ENCODE results near the gene LRRTM2. TPM values are rescaled to one million over a fixed set of nuclear protein-coding genes. Genes with fewer than 3 reads are reported as not detected.

Gene LRRTM2
- total and polyA plus RNA-seq, 10 of the 15 experiments (the other 5 are each of a cell fraction or from before 2014, with no cell fraction given) = 0.04 to 0.14 (median 0.06) TPM; not detected in 2

GRCh38 chr5:138878437-138879235 lies 3.5 kb upstream of the LRRTM2 start:
- POLR2A ChIA-PET = interaction anchor here (0.7 kb wide), 1 partner anchor 815 kb away, joined by 4 read pairs; no protein-coding TSS in a partner anchor
- intact Hi-C loops (cut with micrococcal nuclease; ENCODE audit: unreplicated experiment) = no loop called here
- CTCF ChIA-PET = interaction anchor here (1.4 kb wide), 1 partner anchor 325 kb away, joined by 4 read pairs; no protein-coding TSS in a partner anchor
- ATAC-seq (no peak), FAIRE-seq (no peak), DNase-seq (ENCODE audit: low read depth, low spot score) (no peak)
- Histone ChIP-seq H3K36me3 (ENCODE audit: control insufficient read depth in 2 of 2, insufficient read depth in 2 of 2, low read length in 1 of 2) (no peaks in the 10 kb centered on the region), H3K27ac (ENCODE audit: control insufficient read depth, insufficient read depth) (no peak overlapping the region), H3K4me3 (no peak overlapping the region), H2AFZ (ENCODE audit: control insufficient read depth, low read depth, low read length) (no peak overlapping the region), H3K9ac (ENCODE audit: control insufficient read depth, insufficient read depth, low read length) (no peak overlapping the region), H3K27me3 (replicated peaks in 1 of 2; ENCODE audit: control insufficient read depth in 2 of 2, insufficient read depth in 2 of 2, low read length in 1 of 2) (no peaks in the 10 kb centered on the region), H4K20me1 (ENCODE audit: control insufficient read depth, insufficient read depth) (no peaks in the 10 kb centered on the region), H3K9me3 (replicated peaks; ENCODE audit: control insufficient read depth, insufficient read depth, low read length) (no peaks in the 10 kb centered on the region), H3K79me2 (ENCODE audit: control insufficient read depth, insufficient read depth, low read length) (no peaks in the 10 kb centered on the region), H3K4me2 (ENCODE audit: control insufficient read depth, insufficient read depth) (no peak overlapping the region), H3K4me1 (ENCODE audit: control insufficient read depth, insufficient read depth, low read length) (no peaks in the 10 kb centered on the region)
- SMC1A ChIA-PET (ENCODE audit: uncharacterized antibody, unreplicated experiment) = interaction anchor here (1.1 to 1.5 kb wide), 3 partner anchors 22 to 80 kb away, joined by 3 to 4 read pairs (median 3); no protein-coding TSS in a partner anchor
- in situ Hi-C loops (cut with MboI) = no loop called here
- RAD21 ChIA-PET (ENCODE audit: unreplicated experiment) = interaction anchor here (0.7 kb wide), 1 partner anchor 464 kb away, joined by 4 read pairs; no protein-coding TSS in a partner anchor
- 94% methylated on average over 6 of the region's 7 CpGs for WGBS (ENCODE audit: insufficient coverage, insufficient replicate concordance, low lambda C conversion rate, missing lambda C conversion rate)
- no TSS peak for BruUV-seq (replicated peaks)
- TF ChIP-seq RAD21 (IDR thresholded peaks at IDR 0.05; ENCODE audit: insufficient read depth, low read depth, low read length) (no peak), FOXM1 (IDR thresholded peaks at IDR 0.05; ENCODE audit: low read depth, low read length) (no peak), ZNF274 (IDR thresholded peaks at IDR 0.05; ENCODE audit: insufficient read depth, insufficient read length) (no peak), SMC3 (IDR thresholded peaks at IDR 0.05; ENCODE audit: borderline replicate concordance, low read length) (no peak), NFYB (IDR thresholded peaks at IDR 0.05; ENCODE audit: insufficient read depth, low read depth, low read length) (no peak), RUNX3 (IDR thresholded peaks at IDR 0.05; ENCODE audit: low read length) (no peak), MXI1 (IDR thresholded peaks at IDR 0.05; ENCODE audit: low read depth, low read length) (no peak), NFXL1 (IDR thresholded peaks at IDR 0.05; ENCODE audit: borderline replicate concordance) (no peak)

Data from GM12878 (cell line).